HG03045 (cell line): Measurements from ENCODE around the gene DSCAML1.
"Not testable (repeated sequence)": the region's sequence is repeated elsewhere in the genome, so short reads cannot be mapped to it uniquely, and the experiment has no call there.

Experiments used
- ATAC-seq: cut with Tn5 transposase; IDR thresholded peaks from one replicate; pipeline ENCODE4 v1.9.1; 2021; ENCODE audit warnings: mild to moderate bottlenecking, moderate library complexity; ENCODE audit not compliant: unreplicated experiment

Gene DSCAML1

GRCh38 chr11:117766026-117766425 lies 31.0 kb downstream of the DSCAML1 start:
- ATAC-seq = no peak

GRCh38 chr11:117765068-117765467 lies 31.9 kb downstream of the DSCAML1 start:
- no peak for ATAC-seq

- ATAC-seq = not testable (repeated sequence)
Observed at GRCh38 chr11:117763465-117763864, 33.6 kb downstream of the DSCAML1 start.

GRCh38 chr11:117761993-117762392 lies 35.0 kb downstream of the DSCAML1 start:
- ATAC-seq = no peak

GRCh38 chr11:117759305-117759704 lies 37.7 kb downstream of the DSCAML1 start:
- ATAC-seq = no peak

- ATAC-seq = no peak
Observed at GRCh38 chr11:117754030-117754429, 43.0 kb downstream of the DSCAML1 start.

- ATAC-seq = no peak
Observed at GRCh38 chr11:117752721-117753237, 44.2 kb downstream of the DSCAML1 start.

GRCh38 chr11:117752071-117752470 lies 44.9 kb downstream of the DSCAML1 start:
- no peak for ATAC-seq

- no peak for ATAC-seq
Observed at GRCh38 chr11:117750916-117751662, 45.9 kb downstream of the DSCAML1 start.

GRCh38 chr11:117750357-117750756 lies 46.7 kb downstream of the DSCAML1 start:
- no peak for ATAC-seq

GRCh38 chr11:117749541-117749910 lies 47.5 kb downstream of the DSCAML1 start:
- no peak for ATAC-seq

GRCh38 chr11:117748771-117749540 lies 48.1 kb downstream of the DSCAML1 start:
- no peak for ATAC-seq

- ATAC-seq = no peak
Observed at GRCh38 chr11:117747892-117748291, 49.1 kb downstream of the DSCAML1 start.

GRCh38 chr11:117745346-117745745 lies 51.7 kb downstream of the DSCAML1 start:
- no peak for ATAC-seq

- ATAC-seq = no peak
Observed at GRCh38 chr11:117744471-117745150, 52.4 kb downstream of the DSCAML1 start.

GRCh38 chr11:117743121-117743815 lies 53.7 kb downstream of the DSCAML1 start:
- no peak for ATAC-seq

GRCh38 chr11:117738246-117738957 lies 58.6 kb downstream of the DSCAML1 start:
- ATAC-seq = no peak

- ATAC-seq = no peak
Observed at GRCh38 chr11:117735350-117735977, 61.6 kb downstream of the DSCAML1 start.

- ATAC-seq = no peak
Observed at GRCh38 chr11:117734601-117735024, 62.4 kb downstream of the DSCAML1 start.

GRCh38 chr11:117733316-117733715 lies 63.7 kb downstream of the DSCAML1 start:
- no peak for ATAC-seq
